ENCODE measurements around the gene RGS5. TPM values are rescaled to one million over a fixed set of nuclear protein-coding genes. Genes with fewer than 3 reads are reported as not detected.

The RGS5 gene
- total RNA-seq, 1 experiment from 2014 or later, result 3.6 TPM

DNA sequence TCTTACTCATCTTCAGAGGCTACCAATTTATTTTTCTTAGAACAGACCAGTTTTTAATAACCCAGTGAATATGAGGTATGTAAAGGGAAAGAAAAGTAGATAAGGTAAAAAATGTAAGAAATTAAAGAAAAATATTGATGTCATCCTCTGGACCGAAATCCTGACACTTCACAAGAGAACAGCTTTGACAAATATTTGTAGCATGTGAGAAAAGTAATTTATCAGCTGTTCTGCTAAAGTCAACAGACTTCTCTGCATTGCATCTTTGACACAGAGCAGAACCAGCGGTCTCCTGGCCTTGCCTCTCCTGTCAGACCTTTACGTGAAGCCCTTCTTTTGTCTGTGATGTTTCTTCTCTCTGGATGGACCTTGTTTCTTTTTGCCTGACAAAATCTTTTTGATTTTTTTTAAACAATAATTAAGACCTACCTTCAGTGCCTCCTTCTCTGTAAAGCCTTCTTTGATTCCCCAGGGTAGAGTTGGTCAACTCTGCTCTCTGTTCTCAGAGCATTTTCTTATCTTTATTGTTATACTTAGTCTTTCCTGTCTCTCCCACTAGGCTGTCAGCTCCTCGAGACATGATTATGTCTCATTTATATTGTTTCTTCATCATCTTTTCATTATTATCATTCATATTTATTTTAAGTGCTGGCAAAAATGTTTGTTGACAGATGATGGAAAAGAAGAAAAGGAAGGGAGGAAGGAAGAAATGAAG is 98.2 kb downstream of the RGS5 start:
- no peaks in the 10 kb centered on the region for H3K9me2 ChIP-seq (ENCODE audit: insufficient read depth)
- intact Hi-C loops (cut with micrococcal nuclease; ENCODE audit: unreplicated experiment), result no loop called here
- BruUV-seq (replicated peaks), result no TSS peak
- H4K20me1 ChIP-seq (ENCODE audit: insufficient read depth), result no peaks in the 10 kb centered on the region
- no peaks in the 10 kb centered on the region for H3F3A ChIP-seq (ENCODE audit: insufficient read depth, low read depth)
- no peaks in the 10 kb centered on the region for H3K27me3 ChIP-seq (ENCODE audit: insufficient read depth, low read depth)
- H3K27ac ChIP-seq, result no peak overlapping the region
- no peak for TF ChIP-seq EZH2 (IDR thresholded peaks at IDR 0.05; ENCODE audit: low read depth)
- H3K9me3 ChIP-seq (ENCODE audit: insufficient read depth, low read depth), result no peaks in the 10 kb centered on the region; the same call in 1 of the 2 replicates
- no peaks in the 10 kb centered on the region for H3K36me3 ChIP-seq (ENCODE audit: low read depth)
- CTCF ChIA-PET, result no interaction called here
- no peak overlapping the region for H2AFZ ChIP-seq
- no peak overlapping the region for H3K4me2 ChIP-seq
- DNase-seq, result no peak
- no peaks in the 10 kb centered on the region for H3K4me1 ChIP-seq (replicated peaks; ENCODE audit: insufficient read depth)
- H3K79me2 ChIP-seq (ENCODE audit: low read depth), result no peaks in the 10 kb centered on the region
- H3K4me3 ChIP-seq, result no peak overlapping the region
- POLR2A ChIA-PET (ENCODE audit: unreplicated experiment), result no interaction called here

DNA sequence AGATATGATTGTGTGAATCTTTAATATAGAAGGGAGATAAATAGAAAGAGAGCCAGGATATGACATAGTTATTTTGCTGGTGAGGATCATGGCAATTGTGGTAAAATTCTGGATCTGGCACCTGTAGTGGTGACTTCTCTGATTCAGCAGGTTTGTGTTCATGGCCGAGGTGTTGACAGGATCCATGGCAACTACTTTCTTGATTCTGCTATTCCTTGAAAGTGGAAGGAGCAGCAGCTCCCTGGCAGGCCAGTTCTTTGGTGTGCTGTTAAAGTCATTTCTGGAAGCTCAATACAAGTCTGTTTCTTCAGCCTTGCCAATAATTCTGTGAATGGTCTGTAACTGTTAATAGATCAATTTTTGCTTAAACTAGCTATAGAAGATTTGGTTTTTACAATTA is 100.1 kb downstream of the RGS5 start:
- Histone ChIP-seq H2AFZ (no peak overlapping the region), H3K4me2 (no peak overlapping the region), H3K36me3 (ENCODE audit: low read depth) (no peaks in the 10 kb centered on the region), H3K4me3 (no peak overlapping the region), H4K20me1 (ENCODE audit: insufficient read depth) (no peaks in the 10 kb centered on the region), H3F3A (ENCODE audit: insufficient read depth, low read depth) (no peaks in the 10 kb centered on the region), H3K4me1 (replicated peaks; ENCODE audit: insufficient read depth) (no peaks in the 10 kb centered on the region), H3K27ac (no peak overlapping the region), H3K79me2 (ENCODE audit: low read depth) (no peaks in the 10 kb centered on the region), H3K9me3 (ENCODE audit: insufficient read depth, low read depth) (no peaks in the 10 kb centered on the region; the same call in 1 of the 2 replicates), H3K9me2 (ENCODE audit: insufficient read depth) (no peaks in the 10 kb centered on the region), H3K27me3 (ENCODE audit: insufficient read depth, low read depth) (no peaks in the 10 kb centered on the region)
- intact Hi-C loops (cut with micrococcal nuclease; ENCODE audit: unreplicated experiment), result no loop called here
- POLR2A ChIA-PET (ENCODE audit: unreplicated experiment), result no interaction called here
- no TSS peak for BruUV-seq (replicated peaks)
- TF ChIP-seq EZH2 (IDR thresholded peaks at IDR 0.05; ENCODE audit: low read depth) (no peak), CTCF (conservative IDR thresholded peaks at IDR 0.05) (no peak)
- DNase-seq, result no peak
- CTCF ChIA-PET, result no interaction called here

GRCh38 chr1:163095213-163095612 is 107.5 kb downstream of the RGS5 start:
- intact Hi-C loops (cut with micrococcal nuclease; ENCODE audit: unreplicated experiment), result no loop called here
- Histone ChIP-seq H4K20me1 (ENCODE audit: insufficient read depth) (no peaks in the 10 kb centered on the region), H3K4me1 (replicated peaks; ENCODE audit: insufficient read depth) (no peaks in the 10 kb centered on the region), H3K36me3 (ENCODE audit: low read depth) (no peaks in the 10 kb centered on the region), H2AFZ (no peak overlapping the region), H3K9me3 (ENCODE audit: insufficient read depth, low read depth) (no peaks in the 10 kb centered on the region), H3K27ac (no peak overlapping the region), H3K4me2 (no peak overlapping the region), H3K9me2 (ENCODE audit: insufficient read depth) (no peaks in the 10 kb centered on the region), H3F3A (ENCODE audit: insufficient read depth, low read depth) (no peaks in the 10 kb centered on the region), H3K79me2 (ENCODE audit: low read depth) (no peaks in the 10 kb centered on the region), H3K27me3 (ENCODE audit: insufficient read depth, low read depth) (no peaks in the 10 kb centered on the region), H3K4me3 (no peak overlapping the region)
- DNase-seq, result no peak
- TF ChIP-seq EZH2 (IDR thresholded peaks at IDR 0.05; ENCODE audit: low read depth), result no peak
- TF ChIP-seq CTCF (conservative IDR thresholded peaks at IDR 0.05), result no peak
- ChIA-PET CTCF (interaction anchor here (0.6 kb wide), 1 partner anchor 430 kb away, joined by 3 read pairs; no protein-coding TSS in a partner anchor), POLR2A (ENCODE audit: unreplicated experiment) (no interaction called here)
- BruUV-seq (replicated peaks), result no TSS peak

GRCh38 chr1:163094589-163094988 is 108.1 kb downstream of the RGS5 start:
- H3K4me3 ChIP-seq, result no peak overlapping the region
- H3K4me1 ChIP-seq (replicated peaks; ENCODE audit: insufficient read depth), result no peaks in the 10 kb centered on the region
- H4K20me1 ChIP-seq (ENCODE audit: insufficient read depth), result no peaks in the 10 kb centered on the region
- DNase-seq, result no peak
- H3K79me2 ChIP-seq (ENCODE audit: low read depth), result no peaks in the 10 kb centered on the region
- TF ChIP-seq CTCF (conservative IDR thresholded peaks at IDR 0.05) (no peak), EZH2 (IDR thresholded peaks at IDR 0.05; ENCODE audit: low read depth) (no peak)
- H3K9me3 ChIP-seq (ENCODE audit: insufficient read depth, low read depth), result no peaks in the 10 kb centered on the region
- H3K27me3 ChIP-seq (ENCODE audit: insufficient read depth, low read depth), result no peaks in the 10 kb centered on the region
- H3F3A ChIP-seq (ENCODE audit: insufficient read depth, low read depth), result no peaks in the 10 kb centered on the region
- no TSS peak for BruUV-seq (replicated peaks)
- no peak overlapping the region for H2AFZ ChIP-seq
- H3K4me2 ChIP-seq, result no peak overlapping the region
- POLR2A ChIA-PET (ENCODE audit: unreplicated experiment), result no interaction called here
- H3K27ac ChIP-seq, result no peak overlapping the region
- H3K36me3 ChIP-seq (ENCODE audit: low read depth), result no peaks in the 10 kb centered on the region
- intact Hi-C loops (cut with micrococcal nuclease; ENCODE audit: unreplicated experiment), result no loop called here
- H3K9me2 ChIP-seq (ENCODE audit: insufficient read depth), result no peaks in the 10 kb centered on the region
- CTCF ChIA-PET, result interaction anchor here (0.6 kb wide), 1 partner anchor 429 kb away, joined by 3 read pairs; no protein-coding TSS in a partner anchor

Measured in PC-9 (cell line).